ENCODE data around the gene ATG16L2.

DNA sequence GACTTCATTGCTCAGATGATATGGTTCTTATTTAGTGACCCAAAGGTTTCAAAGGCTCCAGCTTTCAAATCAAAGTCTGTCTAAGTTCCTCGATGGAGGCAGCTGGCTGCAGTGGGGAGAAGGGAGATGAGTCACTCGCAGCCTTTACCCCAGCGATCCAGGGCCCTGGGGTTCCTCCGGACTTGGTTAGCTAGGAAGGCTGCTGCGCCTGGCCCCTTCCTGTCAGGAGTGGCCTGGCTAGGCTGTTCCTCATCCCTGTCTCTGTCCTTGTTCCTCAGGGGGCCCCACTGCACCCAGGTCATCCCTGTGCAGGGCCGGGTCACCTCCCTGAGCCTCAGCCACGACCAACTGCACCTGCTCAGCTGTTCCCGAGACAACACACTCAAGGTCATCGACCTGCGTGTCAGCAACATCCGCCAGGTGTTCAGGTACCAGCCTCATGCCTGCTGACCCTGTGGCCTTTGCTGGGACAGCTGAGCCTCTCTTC, 13.9 kb downstream of the ATG16L2 start:
- TF ChIP-seq, protein P1, sequence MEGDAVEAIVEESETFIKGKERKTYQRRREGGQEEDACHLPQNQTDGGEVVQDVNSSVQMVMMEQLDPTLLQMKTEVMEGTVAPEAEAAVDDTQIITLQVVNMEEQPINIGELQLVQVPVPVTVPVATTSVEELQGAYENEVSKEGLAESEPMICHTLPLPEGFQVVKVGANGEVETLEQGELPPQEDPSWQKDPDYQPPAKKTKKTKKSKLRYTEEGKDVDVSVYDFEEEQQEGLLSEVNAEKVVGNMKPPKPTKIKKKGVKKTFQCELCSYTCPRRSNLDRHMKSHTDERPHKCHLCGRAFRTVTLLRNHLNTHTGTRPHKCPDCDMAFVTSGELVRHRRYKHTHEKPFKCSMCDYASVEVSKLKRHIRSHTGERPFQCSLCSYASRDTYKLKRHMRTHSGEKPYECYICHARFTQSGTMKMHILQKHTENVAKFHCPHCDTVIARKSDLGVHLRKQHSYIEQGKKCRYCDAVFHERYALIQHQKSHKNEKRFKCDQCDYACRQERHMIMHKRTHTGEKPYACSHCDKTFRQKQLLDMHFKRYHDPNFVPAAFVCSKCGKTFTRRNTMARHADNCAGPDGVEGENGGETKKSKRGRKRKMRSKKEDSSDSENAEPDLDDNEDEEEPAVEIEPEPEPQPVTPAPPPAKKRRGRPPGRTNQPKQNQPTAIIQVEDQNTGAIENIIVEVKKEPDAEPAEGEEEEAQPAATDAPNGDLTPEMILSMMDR (conservative IDR thresholded peaks at IDR 0.05): no peak
- no peak for TF ChIP-seq EZH2 (IDR thresholded peaks at IDR 0.05; ENCODE audit: low read depth)
